B cell (primary cell): ENCODE measurements around the gene CAMKK2.

ENCODE experiments used
- CTCF ChIP-seq: fragments of 200-600 bp; IDR thresholded peaks from one replicate; pipeline ENCODE4 v1.8.0; 2022; ENCODE audit warnings: antibody characterized with exemption, mild to moderate bottlenecking
- EZH2 ChIP-seq: IDR thresholded peaks from 2 replicates; pipeline ENCODE4 v1.6.1; 2012; ENCODE audit warnings: borderline replicate concordance, low read depth, mild to moderate bottlenecking, moderate library complexity, low read length; ENCODE audit not compliant: insufficient read depth, poor library complexity, severe bottlenecking

GRCh38 chr12:121304306-121304705, 7.8 kb upstream of the CAMKK2 start:
- TF ChIP-seq CTCF: no peak
- TF ChIP-seq EZH2: no peak
